VCaP (cell line): ENCODE measurements around the gene KRT15.

Source experiments
- H3K27ac ChIP-seq: fragments of 450-650 bp; 2 replicates; pipeline ENCODE4 v1.5.1; 2017
- TF ChIP-seq, protein P1 (sequence below): fragments of 450-650 bp; conservative IDR thresholded peaks from 2 replicates; pipeline ENCODE4 v1.5.1; 2017; ENCODE audit warnings: mild to moderate bottlenecking, moderate library complexity

KRT15 gene

DNA sequence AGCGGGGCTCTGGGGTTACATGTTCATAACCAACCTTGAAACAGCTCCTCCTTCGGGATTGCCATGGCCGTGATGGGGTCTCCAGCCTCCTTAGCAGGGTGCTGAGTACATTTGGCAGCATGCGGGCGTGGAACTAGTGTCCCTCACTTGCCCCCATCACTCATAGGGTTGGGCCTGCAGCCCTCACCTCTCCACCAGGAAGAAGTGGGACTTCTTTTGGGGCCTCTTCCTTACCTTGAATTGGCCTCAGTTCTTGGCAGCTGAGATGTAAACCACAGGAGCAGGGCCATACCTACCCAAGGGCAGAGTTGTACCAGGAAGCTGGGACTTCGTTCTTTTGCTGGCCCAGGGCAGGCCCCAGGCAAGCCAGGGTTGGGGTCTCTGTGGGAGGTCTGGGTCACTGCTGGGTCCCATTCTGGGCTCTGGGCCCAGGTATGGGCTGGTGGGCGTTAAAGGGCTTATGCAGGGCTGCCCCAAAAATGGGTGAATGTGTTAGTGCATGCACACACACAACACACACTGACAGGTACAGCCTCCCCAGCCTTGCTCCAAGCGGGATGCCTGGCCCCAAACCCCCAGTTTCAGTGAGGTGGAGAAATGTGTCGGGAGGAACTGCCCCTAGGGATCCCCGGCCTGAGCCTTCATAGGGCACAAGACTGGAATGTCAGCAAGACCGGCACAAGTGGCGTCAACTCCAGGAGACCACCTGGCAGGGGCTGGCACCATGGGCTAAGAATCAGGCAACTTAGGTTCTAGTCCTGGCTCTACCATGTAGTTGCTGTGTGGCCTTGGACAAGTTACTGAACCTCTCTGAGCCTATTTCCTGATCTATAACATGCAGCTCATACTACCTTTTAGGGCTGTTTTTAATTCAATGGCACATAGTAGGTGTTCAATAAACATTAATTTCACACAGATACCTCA, 3.9 kb upstream of the KRT15 start:
- TF ChIP-seq, protein P1, sequence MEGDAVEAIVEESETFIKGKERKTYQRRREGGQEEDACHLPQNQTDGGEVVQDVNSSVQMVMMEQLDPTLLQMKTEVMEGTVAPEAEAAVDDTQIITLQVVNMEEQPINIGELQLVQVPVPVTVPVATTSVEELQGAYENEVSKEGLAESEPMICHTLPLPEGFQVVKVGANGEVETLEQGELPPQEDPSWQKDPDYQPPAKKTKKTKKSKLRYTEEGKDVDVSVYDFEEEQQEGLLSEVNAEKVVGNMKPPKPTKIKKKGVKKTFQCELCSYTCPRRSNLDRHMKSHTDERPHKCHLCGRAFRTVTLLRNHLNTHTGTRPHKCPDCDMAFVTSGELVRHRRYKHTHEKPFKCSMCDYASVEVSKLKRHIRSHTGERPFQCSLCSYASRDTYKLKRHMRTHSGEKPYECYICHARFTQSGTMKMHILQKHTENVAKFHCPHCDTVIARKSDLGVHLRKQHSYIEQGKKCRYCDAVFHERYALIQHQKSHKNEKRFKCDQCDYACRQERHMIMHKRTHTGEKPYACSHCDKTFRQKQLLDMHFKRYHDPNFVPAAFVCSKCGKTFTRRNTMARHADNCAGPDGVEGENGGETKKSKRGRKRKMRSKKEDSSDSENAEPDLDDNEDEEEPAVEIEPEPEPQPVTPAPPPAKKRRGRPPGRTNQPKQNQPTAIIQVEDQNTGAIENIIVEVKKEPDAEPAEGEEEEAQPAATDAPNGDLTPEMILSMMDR: no peak
- H3K27ac ChIP-seq: no peak overlapping the region

DNA sequence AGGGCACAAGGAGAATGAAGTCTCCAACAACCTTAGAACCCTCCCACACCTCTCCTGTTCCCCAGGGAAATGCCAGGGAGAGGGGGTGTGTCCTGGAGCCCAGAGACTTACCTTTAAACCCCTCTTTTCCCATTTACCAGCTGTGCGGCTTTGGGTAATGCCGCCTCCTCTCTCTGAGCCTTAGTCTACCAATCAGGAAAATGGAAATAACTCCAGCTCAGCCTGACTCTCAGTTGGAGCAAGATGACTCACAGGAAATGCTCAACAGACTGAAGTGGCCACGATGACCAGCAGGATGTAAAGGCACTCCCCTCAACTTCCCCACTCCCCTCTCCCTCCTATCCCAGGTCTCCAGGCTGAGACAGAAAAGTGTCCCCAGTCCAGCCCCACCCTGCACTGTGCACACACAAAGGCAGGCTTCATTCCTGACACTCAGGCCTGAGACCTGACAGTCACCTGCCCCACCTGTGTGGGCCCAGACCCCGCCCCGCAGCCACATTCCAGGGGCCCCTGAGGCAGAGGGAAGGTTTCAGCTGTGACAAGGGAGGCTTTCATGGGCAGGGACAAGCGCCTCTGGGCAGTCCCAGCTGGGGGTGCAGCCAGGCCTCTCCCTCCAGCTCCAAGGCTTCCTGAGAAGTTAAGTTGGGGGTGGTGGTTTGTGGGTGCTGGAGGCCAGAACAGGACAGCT, 3.0 kb upstream of the KRT15 start:
- no peak overlapping the region; the same call in 1 of the 2 replicates for H3K27ac ChIP-seq
- TF ChIP-seq, protein P1: no peak

DNA sequence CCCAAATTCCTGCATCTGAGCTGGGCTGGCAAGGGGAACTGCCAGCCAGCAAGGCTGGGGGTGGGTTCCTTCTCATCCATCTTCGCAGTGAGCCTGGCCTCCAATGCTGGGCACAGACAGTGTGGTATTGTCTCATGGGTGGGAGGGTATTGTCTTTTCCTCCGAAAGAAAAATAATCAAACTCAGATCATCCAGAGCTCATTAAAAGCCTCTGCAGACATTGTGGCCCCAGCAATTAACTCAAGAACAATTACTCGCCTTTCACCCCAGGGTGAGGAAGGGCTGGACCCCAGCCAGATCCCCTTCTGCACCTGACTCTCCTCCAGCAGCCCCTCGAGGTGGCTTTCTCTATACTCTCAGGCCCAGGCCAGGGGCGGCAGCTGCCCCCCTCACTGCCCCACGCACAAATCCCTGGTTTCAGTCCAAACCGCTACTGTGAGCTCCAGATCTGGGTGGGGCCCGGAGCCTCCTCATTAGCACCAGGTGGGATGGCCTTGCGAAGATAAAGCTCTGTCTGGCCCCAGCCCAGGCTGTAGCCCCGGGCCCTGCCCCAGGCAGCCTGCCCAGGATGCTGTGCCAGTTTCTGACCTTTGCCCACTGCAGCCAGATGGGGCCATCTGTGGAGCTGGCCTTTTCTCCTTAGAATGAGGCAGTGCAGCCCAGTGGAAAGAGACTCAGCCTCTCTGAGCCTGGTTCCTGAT, 2.3 kb upstream of the KRT15 start:
- H3K27ac ChIP-seq: peak overlapping the region; percentile 14; the same call in 1 of the 2 replicates
- TF ChIP-seq, protein P1: no peak

DNA sequence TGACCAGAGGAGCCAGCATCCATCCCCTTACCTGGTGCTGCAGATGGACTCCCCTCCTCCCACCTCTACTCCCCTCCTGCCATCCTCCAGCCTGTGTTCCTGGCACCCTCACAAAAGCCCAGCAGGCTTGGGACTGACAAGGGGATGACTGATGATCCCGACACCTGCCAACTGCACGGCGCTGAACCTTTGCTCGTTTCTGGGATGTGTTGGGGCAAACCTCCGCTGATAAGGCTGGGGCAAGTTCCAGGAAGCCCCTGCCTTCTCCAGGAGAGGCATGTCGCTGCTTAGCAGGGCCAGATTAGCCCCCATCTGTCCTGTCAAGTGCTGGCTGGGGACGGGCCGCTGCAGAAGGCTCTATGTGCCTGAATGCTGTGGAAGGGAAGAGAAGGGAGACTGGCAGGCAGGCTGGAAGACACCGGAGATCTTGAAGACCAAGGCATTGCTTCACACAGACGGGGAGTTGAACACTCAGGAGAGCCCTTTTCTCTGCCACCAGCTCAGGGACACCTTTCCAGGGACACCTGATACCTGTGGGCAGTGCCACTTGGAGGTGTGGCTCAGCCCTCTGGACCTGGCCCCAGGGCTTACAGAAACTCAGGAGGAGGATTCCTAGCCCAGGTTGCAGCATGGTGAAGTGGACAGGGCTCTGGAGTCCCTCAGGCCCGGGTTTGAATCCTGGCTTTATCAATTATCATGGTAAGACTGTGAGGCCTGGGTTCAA, 973 bp upstream of the KRT15 start:
- TF ChIP-seq, protein P1: no peak
- H3K27ac ChIP-seq: no peak overlapping the region

GRCh38 chr17:41518031-41518430, 659 bp downstream of the KRT15 start:
- H3K27ac ChIP-seq: no peak overlapping the region

GRCh38 chr17:41516830-41517283, 1.8 kb downstream of the KRT15 start:
- TF ChIP-seq, protein P1: no peak
- H3K27ac ChIP-seq: no peak overlapping the region

More at GRCh38 chr17:41518031-41518430, 659 bp downstream of the KRT15 start:
- TF ChIP-seq, protein P1: no peak
